ENCODE results near the gene FBH1.

GRCh38 chr10:5892007-5892406, 2.0 kb downstream of the FBH1 start:
- TF ChIP-seq CTCF (IDR thresholded peaks at IDR 0.05; ENCODE audit: borderline replicate concordance, extremely low read depth, low read length, poor library complexity, severe bottlenecking): no peak
- TF ChIP-seq EZH2 (IDR thresholded peaks at IDR 0.05; ENCODE audit: borderline replicate concordance, low read depth, low read length, severe bottlenecking): no peak

All from DND-41 (cell line).